Activated CD4-positive, alpha-beta T cell treated with anti-CD3 and anti-CD28 coated beads, Interleukin-10, Interleukin-2, amounts not matched to agents 100 ng/mL and 50 ng/mL, durations not matched to agents 16 hours and 8 hours (primary cell): Measurements from ENCODE around the gene GPC3.
"Not testable (repeated sequence)": the region's sequence is repeated elsewhere in the genome, so short reads cannot be mapped to it uniquely, and the experiment has no call there.

ENCODE experiments used
- DNase-seq: peaks from one replicate; pipeline ENCODE4 v3.0.0-alpha.2; 2020

The GPC3 gene

GRCh38 chrX:133638285-133638684 is 347.1 kb downstream of the GPC3 start:
- DNase-seq = no peak

GRCh38 chrX:133637765-133638164 is 347.6 kb downstream of the GPC3 start:
- no peak for DNase-seq

GRCh38 chrX:133636009-133636408 is 349.4 kb downstream of the GPC3 start:
- no peak for DNase-seq

GRCh38 chrX:133634416-133634815 is 351.0 kb downstream of the GPC3 start:
- DNase-seq = no peak

GRCh38 chrX:133633950-133634349 is 351.4 kb downstream of the GPC3 start:
- no peak for DNase-seq

- no peak for DNase-seq
Measured at GRCh38 chrX:133633162-133633561, 352.2 kb downstream of the GPC3 start.

GRCh38 chrX:133630362-133630761 is 355.0 kb downstream of the GPC3 start:
- DNase-seq = no peak

GRCh38 chrX:133627673-133628072 is 357.7 kb downstream of the GPC3 start:
- no peak for DNase-seq

GRCh38 chrX:133621384-133621783 is 364.0 kb downstream of the GPC3 start:
- not testable (repeated sequence) for DNase-seq

GRCh38 chrX:133611676-133612075 is 373.7 kb downstream of the GPC3 start:
- no peak for DNase-seq

- DNase-seq = no peak
Measured at GRCh38 chrX:133610056-133610455, 375.3 kb downstream of the GPC3 start.

GRCh38 chrX:133609166-133609565 is 376.2 kb downstream of the GPC3 start:
- DNase-seq = no peak

GRCh38 chrX:133608406-133608805 is 377.0 kb downstream of the GPC3 start:
- no peak for DNase-seq

GRCh38 chrX:133607419-133608348 is 377.7 kb downstream of the GPC3 start:
- no peak for DNase-seq

GRCh38 chrX:133606990-133607389 is 378.4 kb downstream of the GPC3 start:
- no peak for DNase-seq

GRCh38 chrX:133604801-133605200 is 380.6 kb downstream of the GPC3 start:
- DNase-seq = no peak

- DNase-seq = no peak
Measured at GRCh38 chrX:133602881-133603280, 382.5 kb downstream of the GPC3 start.

GRCh38 chrX:133601116-133601515 is 384.3 kb downstream of the GPC3 start:
- no peak for DNase-seq

- DNase-seq = no peak
Measured at GRCh38 chrX:133600536-133600935, 384.9 kb downstream of the GPC3 start.

GRCh38 chrX:133598601-133599335 is 386.6 kb downstream of the GPC3 start:
- DNase-seq = no peak

GRCh38 chrX:133594156-133594555 is 391.2 kb downstream of the GPC3 start:
- DNase-seq = no peak

- DNase-seq = no peak
Measured at GRCh38 chrX:133593531-133593930, 391.9 kb downstream of the GPC3 start.

- no peak for DNase-seq
Measured at GRCh38 chrX:133590703-133591505, 394.5 kb downstream of the GPC3 start.
